AG09319 (cell line): ENCODE measurements around the gene THADA.

ENCODE experiments used
- DNase-seq: peaks from one replicate; pipeline ENCODE4 v3.0.0-alpha.2; 2010; ENCODE audit warnings: low read depth; ENCODE audit errors: extremely low read depth
- TF ChIP-seq, protein P1 (sequence below): IDR thresholded peaks from 2 replicates; pipeline ENCODE4 v1.5.1; 2011; ENCODE audit warnings: low read depth, mild to moderate bottlenecking, inconsistent platforms, low read length, moderate library complexity

THADA gene

GRCh38 chr2:43198263-43198662 lies 397.6 kb downstream of the THADA start:
- TF ChIP-seq, protein P1, sequence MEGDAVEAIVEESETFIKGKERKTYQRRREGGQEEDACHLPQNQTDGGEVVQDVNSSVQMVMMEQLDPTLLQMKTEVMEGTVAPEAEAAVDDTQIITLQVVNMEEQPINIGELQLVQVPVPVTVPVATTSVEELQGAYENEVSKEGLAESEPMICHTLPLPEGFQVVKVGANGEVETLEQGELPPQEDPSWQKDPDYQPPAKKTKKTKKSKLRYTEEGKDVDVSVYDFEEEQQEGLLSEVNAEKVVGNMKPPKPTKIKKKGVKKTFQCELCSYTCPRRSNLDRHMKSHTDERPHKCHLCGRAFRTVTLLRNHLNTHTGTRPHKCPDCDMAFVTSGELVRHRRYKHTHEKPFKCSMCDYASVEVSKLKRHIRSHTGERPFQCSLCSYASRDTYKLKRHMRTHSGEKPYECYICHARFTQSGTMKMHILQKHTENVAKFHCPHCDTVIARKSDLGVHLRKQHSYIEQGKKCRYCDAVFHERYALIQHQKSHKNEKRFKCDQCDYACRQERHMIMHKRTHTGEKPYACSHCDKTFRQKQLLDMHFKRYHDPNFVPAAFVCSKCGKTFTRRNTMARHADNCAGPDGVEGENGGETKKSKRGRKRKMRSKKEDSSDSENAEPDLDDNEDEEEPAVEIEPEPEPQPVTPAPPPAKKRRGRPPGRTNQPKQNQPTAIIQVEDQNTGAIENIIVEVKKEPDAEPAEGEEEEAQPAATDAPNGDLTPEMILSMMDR, result no peak
- no peak for DNase-seq

GRCh38 chr2:43197588-43197896 lies 398.3 kb downstream of the THADA start:
- no peak for DNase-seq
- TF ChIP-seq, protein P1, result no peak

DNA sequence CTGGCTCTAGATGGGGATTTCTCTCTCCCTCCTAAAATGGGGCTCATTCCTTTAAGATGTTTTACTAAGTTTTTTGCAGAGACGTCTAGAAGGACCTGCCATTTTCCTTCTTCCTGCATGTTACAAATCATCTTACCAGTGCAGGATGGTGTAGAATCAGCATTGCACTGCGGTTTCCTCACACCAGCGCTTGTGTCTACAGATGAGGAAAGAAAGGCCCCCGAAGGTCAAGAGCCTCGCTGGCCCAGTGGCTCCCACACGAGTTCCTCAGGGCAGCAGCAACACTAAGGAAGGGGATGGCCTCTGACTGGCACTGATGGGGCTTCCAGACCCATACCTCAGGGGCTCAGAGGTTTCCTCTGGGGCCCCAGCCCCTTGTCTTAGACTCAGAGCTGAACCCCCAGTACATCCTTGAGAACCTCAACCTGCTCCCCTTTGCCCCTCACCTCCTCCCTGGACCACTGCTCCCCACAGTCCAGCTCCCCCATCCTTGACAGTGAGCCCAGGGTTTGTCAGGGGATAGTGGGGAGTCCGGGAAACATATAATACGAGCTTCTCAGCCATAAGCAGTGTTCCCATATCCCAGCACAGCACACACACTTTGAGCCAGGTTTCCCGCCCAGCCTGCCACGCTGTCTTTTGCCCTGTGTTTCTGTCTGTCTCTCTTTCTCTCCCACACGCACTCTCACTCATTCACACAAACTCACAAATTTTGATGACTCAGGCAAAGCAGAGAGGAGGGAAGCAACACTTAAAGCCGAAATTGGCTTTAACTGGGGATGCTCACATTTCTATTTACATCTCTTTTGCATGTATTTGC lies 398.9 kb downstream of the THADA start:
- TF ChIP-seq, protein P1, result no peak
- no peak for DNase-seq

- TF ChIP-seq, protein P1, result no peak
- DNase-seq, result no peak
These were observed 401.5 kb downstream of the THADA start for GRCh38 chr2:43194121-43194869.

- TF ChIP-seq, protein P1, result no peak
- no peak for DNase-seq
These were observed 402.2 kb downstream of the THADA start for GRCh38 chr2:43193652-43194120.

DNA sequence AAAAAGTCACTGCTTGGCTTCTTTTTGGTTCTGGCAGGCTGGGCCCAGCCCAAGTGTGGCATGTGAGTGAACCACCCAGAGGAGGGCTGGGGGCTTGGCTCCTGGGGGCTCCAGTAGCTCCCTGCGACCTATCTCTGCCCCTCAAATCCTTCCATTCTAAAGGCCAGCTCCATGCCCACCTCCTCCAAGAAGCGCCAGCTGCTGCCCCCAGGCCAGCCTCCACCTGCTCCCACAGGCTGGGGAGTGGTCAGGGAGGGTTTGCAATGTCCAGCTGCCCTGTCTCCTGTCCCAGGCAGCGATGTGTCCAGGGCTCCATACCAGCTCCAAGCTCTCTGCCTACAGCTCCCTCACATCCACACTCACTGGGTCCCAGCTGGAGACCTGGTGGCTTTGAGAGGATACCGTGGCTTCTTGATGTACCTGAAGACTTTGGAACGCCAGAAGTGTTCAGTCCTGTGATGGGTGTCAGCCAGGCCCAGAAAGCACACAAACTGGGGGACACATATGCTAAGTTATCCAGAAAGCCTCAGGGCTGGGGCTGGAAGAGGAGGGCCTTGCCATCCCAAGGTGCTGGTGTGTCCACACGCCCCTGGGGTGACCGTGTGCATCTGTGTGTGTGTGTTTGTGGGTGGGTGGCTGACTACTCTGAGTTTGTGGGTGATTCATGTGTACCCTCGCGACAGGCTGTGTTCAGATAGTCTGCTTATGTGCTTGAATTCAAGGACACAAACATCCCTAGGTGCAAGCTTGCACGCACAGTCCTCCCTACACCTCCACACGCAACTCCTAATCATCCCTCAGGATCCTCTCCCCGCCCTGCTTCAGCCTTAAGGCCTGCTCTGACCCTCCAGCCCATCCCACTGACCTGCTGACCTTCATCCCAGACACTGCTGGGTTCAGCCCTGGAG lies 402.8 kb downstream of the THADA start:
- DNase-seq, result no peak
- TF ChIP-seq, protein P1, result no peak
